Jurkat, Clone E6-1 (cell line): ENCODE data around the gene RALGDS.

Source experiments
- DNase-seq: peaks from one replicate; pipeline ENCODE4 v3.0.0-alpha.2; 2011; ENCODE audit warnings: low read depth, low spot score
- H3K4me3 ChIP-seq: 2 replicates; pipeline ENCODE4 v1.5.1; 2011; ENCODE audit warnings: mild to moderate bottlenecking, low read length, control low read depth, moderate library complexity

The RALGDS gene

DNA sequence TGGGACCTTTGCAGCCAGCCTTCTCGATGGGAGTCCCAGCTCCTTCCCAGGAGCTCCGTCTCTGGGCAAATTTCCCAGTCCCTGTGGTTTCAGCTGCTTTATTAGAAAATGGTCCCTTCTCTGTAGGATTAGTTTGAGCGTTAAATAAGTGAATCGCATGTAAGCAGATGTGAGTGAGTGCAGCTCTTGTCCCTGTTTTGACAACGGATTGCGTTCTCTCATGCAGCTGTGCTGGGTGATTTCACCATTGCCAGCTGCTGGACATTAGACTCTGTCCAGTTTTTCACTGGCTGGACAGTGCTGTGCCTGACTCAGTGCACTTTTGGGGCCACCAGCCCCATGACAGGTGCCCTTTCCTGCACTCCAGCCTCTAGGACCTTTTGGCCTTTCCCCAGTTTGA is 70.9 kb downstream of the RALGDS start:
- DNase-seq, result no peak
- H3K4me3 ChIP-seq, result no peak overlapping the region

- H3K4me3 ChIP-seq, result no peak overlapping the region
- no peak for DNase-seq
Observed at GRCh38 chr9:133049043-133049442, 72.0 kb downstream of the RALGDS start.

DNA sequence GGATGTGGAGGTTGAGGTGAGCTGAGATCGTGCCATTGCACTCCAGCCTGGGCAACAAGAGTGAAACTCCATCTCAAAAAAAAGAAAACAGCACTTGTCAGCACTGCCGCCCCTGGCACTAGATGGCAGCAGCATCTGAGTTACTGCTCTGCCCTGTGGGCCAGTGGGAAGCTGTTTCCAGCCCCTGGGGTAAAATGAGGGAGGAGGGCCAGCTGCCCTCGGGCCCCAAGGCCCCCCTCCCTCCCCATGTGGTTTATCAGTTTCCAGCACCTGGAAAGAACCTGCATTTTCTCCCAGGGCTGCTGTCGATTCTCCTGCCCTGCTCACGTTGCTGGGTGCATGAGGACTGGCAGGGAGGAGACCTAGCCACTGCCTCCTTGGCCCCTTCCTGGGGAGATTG is 72.4 kb downstream of the RALGDS start:
- H3K4me3 ChIP-seq, result no peak overlapping the region
- no peak for DNase-seq
